ENCODE results near the gene TENT4B.

DNA sequence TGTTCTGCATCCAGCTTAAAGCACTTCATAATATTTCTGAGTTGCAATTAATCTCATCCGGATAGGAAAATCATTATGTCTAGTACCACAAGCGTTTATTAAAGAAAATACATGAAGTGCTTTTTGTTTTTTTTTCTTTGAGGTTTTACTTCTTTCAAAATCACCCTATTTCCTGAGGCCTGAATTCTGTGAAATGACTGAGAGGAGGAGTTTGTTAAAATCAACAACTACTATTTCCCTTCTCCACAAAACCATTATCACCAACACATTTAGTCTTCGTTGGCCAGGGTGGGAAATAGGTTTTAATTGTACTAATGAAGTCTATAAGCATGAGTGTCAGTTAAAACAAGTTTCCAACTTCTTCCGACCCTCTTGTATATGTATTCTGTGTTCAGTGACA is 62.6 kb downstream of the TENT4B start:
- TF ChIP-seq, protein P1, sequence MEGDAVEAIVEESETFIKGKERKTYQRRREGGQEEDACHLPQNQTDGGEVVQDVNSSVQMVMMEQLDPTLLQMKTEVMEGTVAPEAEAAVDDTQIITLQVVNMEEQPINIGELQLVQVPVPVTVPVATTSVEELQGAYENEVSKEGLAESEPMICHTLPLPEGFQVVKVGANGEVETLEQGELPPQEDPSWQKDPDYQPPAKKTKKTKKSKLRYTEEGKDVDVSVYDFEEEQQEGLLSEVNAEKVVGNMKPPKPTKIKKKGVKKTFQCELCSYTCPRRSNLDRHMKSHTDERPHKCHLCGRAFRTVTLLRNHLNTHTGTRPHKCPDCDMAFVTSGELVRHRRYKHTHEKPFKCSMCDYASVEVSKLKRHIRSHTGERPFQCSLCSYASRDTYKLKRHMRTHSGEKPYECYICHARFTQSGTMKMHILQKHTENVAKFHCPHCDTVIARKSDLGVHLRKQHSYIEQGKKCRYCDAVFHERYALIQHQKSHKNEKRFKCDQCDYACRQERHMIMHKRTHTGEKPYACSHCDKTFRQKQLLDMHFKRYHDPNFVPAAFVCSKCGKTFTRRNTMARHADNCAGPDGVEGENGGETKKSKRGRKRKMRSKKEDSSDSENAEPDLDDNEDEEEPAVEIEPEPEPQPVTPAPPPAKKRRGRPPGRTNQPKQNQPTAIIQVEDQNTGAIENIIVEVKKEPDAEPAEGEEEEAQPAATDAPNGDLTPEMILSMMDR (IDR thresholded peaks at IDR 0.05), result no peak
- TF ChIP-seq, protein P2, sequence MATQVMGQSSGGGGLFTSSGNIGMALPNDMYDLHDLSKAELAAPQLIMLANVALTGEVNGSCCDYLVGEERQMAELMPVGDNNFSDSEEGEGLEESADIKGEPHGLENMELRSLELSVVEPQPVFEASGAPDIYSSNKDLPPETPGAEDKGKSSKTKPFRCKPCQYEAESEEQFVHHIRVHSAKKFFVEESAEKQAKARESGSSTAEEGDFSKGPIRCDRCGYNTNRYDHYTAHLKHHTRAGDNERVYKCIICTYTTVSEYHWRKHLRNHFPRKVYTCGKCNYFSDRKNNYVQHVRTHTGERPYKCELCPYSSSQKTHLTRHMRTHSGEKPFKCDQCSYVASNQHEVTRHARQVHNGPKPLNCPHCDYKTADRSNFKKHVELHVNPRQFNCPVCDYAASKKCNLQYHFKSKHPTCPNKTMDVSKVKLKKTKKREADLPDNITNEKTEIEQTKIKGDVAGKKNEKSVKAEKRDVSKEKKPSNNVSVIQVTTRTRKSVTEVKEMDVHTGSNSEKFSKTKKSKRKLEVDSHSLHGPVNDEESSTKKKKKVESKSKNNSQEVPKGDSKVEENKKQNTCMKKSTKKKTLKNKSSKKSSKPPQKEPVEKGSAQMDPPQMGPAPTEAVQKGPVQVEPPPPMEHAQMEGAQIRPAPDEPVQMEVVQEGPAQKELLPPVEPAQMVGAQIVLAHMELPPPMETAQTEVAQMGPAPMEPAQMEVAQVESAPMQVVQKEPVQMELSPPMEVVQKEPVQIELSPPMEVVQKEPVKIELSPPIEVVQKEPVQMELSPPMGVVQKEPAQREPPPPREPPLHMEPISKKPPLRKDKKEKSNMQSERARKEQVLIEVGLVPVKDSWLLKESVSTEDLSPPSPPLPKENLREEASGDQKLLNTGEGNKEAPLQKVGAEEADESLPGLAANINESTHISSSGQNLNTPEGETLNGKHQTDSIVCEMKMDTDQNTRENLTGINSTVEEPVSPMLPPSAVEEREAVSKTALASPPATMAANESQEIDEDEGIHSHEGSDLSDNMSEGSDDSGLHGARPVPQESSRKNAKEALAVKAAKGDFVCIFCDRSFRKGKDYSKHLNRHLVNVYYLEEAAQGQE (IDR thresholded peaks at IDR 0.05; ENCODE audit: low read depth, low read length), result no peak
- TF ChIP-seq TEAD4 (IDR thresholded peaks at IDR 0.05; ENCODE audit: borderline replicate concordance, insufficient read depth), result no peak
- no peak for TF ChIP-seq NFIC (IDR thresholded peaks at IDR 0.05; ENCODE audit: borderline replicate concordance)
- TF ChIP-seq EZH2phosphoT487 (IDR thresholded peaks at IDR 0.05; ENCODE audit: borderline replicate concordance, low read depth), result no peak
- TF ChIP-seq POLR2AphosphoS5 (IDR thresholded peaks at IDR 0.05; ENCODE audit: low read depth, low read length), result no peak
- TF ChIP-seq, protein P3, sequence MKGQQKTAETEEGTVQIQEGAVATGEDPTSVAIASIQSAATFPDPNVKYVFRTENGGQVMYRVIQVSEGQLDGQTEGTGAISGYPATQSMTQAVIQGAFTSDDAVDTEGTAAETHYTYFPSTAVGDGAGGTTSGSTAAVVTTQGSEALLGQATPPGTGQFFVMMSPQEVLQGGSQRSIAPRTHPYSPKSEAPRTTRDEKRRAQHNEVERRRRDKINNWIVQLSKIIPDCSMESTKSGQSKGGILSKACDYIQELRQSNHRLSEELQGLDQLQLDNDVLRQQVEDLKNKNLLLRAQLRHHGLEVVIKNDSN (IDR thresholded peaks at IDR 0.05; ENCODE audit: borderline replicate concordance, low read depth), result no peak
- TF ChIP-seq, protein P4, sequence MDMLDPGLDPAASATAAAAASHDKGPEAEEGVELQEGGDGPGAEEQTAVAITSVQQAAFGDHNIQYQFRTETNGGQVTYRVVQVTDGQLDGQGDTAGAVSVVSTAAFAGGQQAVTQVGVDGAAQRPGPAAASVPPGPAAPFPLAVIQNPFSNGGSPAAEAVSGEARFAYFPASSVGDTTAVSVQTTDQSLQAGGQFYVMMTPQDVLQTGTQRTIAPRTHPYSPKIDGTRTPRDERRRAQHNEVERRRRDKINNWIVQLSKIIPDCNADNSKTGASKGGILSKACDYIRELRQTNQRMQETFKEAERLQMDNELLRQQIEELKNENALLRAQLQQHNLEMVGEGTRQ (IDR thresholded peaks at IDR 0.05; ENCODE audit: borderline replicate concordance, low read depth, low read length), result no peak
- no peak for TF ChIP-seq SIN3A (IDR thresholded peaks at IDR 0.05; ENCODE audit: borderline replicate concordance, low read depth, low read length)
- no peak for TF ChIP-seq JUND (IDR thresholded peaks at IDR 0.05)
- no peak for TF ChIP-seq GATA2 (CRISPR knock-in tag; IDR thresholded peaks at IDR 0.05)
- TF ChIP-seq, protein P5, sequence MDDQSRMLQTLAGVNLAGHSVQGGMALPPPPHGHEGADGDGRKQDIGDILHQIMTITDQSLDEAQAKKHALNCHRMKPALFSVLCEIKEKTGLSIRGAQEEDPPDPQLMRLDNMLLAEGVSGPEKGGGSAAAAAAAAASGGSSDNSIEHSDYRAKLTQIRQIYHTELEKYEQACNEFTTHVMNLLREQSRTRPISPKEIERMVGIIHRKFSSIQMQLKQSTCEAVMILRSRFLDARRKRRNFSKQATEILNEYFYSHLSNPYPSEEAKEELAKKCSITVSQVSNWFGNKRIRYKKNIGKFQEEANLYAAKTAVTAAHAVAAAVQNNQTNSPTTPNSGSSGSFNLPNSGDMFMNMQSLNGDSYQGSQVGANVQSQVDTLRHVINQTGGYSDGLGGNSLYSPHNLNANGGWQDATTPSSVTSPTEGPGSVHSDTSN (IDR thresholded peaks at IDR 0.05), result no peak
- no peak for TF ChIP-seq RFX5 (IDR thresholded peaks at IDR 0.05; ENCODE audit: low read length)
- TF ChIP-seq, protein P6, sequence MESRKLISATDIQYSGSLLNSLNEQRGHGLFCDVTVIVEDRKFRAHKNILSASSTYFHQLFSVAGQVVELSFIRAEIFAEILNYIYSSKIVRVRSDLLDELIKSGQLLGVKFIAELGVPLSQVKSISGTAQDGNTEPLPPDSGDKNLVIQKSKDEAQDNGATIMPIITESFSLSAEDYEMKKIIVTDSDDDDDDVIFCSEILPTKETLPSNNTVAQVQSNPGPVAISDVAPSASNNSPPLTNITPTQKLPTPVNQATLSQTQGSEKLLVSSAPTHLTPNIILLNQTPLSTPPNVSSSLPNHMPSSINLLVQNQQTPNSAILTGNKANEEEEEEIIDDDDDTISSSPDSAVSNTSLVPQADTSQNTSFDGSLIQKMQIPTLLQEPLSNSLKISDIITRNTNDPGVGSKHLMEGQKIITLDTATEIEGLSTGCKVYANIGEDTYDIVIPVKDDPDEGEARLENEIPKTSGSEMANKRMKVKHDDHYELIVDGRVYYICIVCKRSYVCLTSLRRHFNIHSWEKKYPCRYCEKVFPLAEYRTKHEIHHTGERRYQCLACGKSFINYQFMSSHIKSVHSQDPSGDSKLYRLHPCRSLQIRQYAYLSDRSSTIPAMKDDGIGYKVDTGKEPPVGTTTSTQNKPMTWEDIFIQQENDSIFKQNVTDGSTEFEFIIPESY (IDR thresholded peaks at IDR 0.05; ENCODE audit: borderline replicate concordance, low read depth), result no peak

Measured in SK-N-SH (cell line).